Activated naive CD8-positive, alpha-beta T cell (primary cell): ENCODE measurements around the gene TIGD1.
A peak's percentile ranks its signal among the peaks of the same experiment; 100 is the strongest.

Source experiments
- H3K27ac Mint-ChIP-seq: one replicate; pipeline ENCODE4 v1.8.0; 2021; ENCODE audit warnings: mixed read lengths
- H3K27me3 Mint-ChIP-seq: one replicate; pipeline ENCODE4 v1.8.0; 2021; ENCODE audit warnings: mixed read lengths
- H3K36me3 Mint-ChIP-seq: one replicate; pipeline ENCODE4 v1.8.0; 2021; ENCODE audit warnings: mixed read lengths
- H3K4me1 Mint-ChIP-seq: one replicate; pipeline ENCODE4 v1.8.0; 2021; ENCODE audit warnings: low read depth, mixed read lengths
- H3K4me3 Mint-ChIP-seq: one replicate; pipeline ENCODE4 v1.8.0; 2021; ENCODE audit warnings: mild to moderate bottlenecking, mixed read lengths
- H3K9me3 Mint-ChIP-seq: one replicate; pipeline ENCODE4 v1.8.0; 2021; ENCODE audit warnings: low read depth, mixed read lengths

Gene TIGD1

DNA sequence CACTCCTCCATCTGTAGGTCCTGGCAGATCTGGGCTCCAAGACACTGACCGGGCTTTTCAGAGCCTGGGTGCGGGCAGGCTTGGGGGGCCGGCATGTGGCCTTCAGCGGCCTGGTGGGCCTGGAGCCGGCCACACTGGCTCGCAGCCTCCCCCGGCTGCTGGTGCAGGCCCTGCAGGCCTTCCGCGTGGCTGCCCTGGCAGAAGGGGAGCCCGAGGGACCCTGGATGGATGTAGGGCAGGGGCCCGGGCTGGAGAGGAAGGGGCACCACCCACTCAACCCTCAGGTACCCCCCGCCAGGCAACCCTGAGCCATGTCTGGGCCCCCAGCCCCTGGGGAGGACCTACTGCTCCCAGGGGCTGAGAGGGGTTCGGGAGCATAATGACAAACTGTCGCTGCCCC, 25.2 kb downstream of the TIGD1 start:
- H3K4me1 Mint-ChIP-seq: peaks cover 19% of the 10 kb centered on the region
- H3K4me3 Mint-ChIP-seq: no peak overlapping the region
- H3K36me3 Mint-ChIP-seq: no peaks in the 10 kb centered on the region
- no peak overlapping the region for H3K27ac Mint-ChIP-seq
- H3K9me3 Mint-ChIP-seq: no peaks in the 10 kb centered on the region
- peaks cover 6% of the 10 kb centered on the region for H3K27me3 Mint-ChIP-seq

DNA sequence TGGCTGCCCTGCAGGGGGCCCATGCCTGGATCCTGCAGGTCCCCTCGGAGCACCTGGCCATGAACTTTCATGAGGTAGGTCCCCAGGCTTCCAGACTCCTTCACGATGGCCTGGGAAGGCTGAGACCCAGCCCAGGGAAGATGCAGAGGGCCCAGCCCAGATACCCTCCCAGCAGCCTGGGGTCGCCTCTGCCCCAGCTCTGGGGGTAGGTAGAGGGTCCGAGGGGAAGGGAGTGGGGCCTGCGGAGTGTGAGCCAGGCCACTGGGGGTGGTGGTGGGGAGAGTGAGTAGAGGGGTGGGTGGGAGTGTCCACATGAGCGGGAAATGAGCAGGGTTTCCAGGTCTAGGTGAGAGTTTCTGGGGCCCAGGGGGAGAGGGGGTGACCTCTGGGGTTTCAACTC, 25.6 kb downstream of the TIGD1 start:
- no peaks in the 10 kb centered on the region for H3K36me3 Mint-ChIP-seq
- no peaks in the 10 kb centered on the region for H3K9me3 Mint-ChIP-seq
- H3K4me1 Mint-ChIP-seq: peaks cover 19% of the 10 kb centered on the region
- peak overlapping the region; percentile 27 for H3K4me3 Mint-ChIP-seq
- H3K27me3 Mint-ChIP-seq: peaks cover 6% of the 10 kb centered on the region
- no peak overlapping the region for H3K27ac Mint-ChIP-seq

DNA sequence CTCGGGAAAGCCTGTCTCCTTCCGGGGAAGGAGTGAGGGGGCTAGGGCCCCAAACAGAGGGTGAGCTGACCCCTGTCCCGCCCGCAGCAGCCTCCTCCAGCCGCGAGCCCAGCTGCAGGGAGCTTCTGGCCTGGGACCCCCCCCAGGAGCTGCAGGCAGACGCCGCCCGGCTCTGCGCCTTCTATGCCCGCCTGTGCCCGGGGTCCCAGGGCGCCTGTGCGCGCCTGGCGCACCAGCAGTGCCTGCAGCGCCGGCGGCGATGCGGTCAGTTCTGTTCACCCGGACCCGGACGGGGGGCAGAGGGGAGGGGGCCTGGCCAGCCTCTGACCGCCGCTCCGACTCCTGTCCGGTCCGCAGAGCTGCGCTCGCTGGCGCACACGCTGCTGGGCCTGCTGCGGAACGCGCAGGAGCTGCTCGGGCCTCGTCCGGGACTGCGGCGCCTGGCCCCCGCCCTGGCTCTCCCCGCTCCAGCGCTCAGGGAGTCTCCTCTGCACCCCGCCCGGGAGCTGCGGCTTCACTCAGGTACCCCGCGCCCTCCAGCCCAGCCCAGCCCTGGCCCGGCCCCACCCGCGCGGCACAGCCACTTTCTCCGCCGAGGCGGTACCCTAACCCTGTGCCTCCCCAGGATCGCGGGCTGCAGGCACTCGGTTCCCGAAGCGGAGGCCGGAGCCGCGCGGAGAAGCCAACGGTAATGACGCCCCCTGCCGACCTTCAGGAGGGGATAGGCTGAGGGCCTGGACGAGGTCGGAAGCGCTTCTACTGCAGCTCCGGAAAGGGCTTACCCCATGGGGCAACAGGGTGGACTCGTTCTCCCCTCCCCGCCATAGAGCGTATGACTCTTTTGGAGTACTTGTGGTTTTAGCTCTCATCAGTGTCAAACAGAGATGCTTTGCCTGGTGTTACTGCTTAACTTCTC, 26.4 kb downstream of the TIGD1 start:
- no peaks in the 10 kb centered on the region for H3K9me3 Mint-ChIP-seq
- H3K36me3 Mint-ChIP-seq: no peaks in the 10 kb centered on the region
- H3K27me3 Mint-ChIP-seq: peaks cover 12% of the 10 kb centered on the region
- peak overlapping the region; percentile 27 for H3K4me3 Mint-ChIP-seq
- H3K27ac Mint-ChIP-seq: no peak overlapping the region
- H3K4me1 Mint-ChIP-seq: peaks cover 15% of the 10 kb centered on the region

DNA sequence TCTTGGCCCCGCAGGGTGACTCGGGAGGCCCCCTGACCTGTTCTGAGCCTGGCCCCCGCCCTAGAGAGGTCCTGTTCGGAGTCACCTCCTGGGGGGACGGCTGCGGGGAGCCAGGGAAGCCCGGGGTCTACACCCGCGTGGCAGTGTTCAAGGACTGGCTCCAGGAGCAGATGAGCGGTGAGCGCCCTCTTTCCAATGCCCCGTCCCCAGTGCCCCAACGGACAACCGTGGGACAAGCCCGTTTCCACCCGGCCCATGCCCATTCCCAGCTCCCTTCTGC, 27.0 kb downstream of the TIGD1 start:
- no peaks in the 10 kb centered on the region for H3K36me3 Mint-ChIP-seq
- no peaks in the 10 kb centered on the region for H3K9me3 Mint-ChIP-seq
- peaks cover 9% of the 10 kb centered on the region for H3K4me1 Mint-ChIP-seq
- H3K27me3 Mint-ChIP-seq: peaks cover 14% of the 10 kb centered on the region
- peak overlapping the region; percentile 64 for H3K4me3 Mint-ChIP-seq
- no peak overlapping the region for H3K27ac Mint-ChIP-seq

DNA sequence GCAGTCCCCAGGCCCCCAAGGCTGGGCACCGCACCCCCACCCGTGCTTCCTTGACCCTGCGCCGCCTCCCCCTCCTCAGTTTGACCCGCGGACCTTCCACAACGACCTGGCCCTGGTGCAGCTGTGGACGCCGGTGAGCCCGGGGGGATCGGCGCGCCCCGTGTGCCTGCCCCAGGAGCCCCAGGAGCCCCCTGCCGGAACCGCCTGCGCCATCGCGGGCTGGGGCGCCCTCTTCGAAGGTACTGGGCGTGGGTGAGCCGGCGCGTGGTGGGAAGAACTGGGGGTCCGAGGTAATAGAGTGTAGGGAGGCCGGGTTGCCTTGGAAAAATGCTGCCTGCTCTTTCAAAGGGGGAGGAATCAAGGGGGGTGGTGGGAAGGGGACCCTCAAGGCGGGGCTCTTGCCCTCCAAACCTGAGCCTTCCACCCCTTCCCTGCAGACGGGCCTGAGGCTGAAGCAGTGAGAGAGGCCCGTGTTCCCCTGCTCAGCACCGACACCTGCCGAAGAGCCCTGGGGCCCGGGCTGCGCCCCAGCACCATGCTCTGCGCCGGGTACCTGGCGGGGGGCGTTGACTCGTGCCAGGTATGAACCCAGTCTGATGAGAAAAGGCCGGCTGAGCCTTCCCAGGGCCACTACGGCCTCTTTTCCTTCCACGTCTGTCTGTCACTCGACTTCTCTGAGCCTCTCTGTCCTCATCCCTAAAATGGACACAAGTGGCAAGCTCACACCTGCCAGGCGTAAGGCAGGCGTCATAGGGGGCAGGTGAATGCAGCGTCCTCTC, 27.5 kb downstream of the TIGD1 start:
- peaks cover 12% of the 10 kb centered on the region for H3K27me3 Mint-ChIP-seq
- H3K9me3 Mint-ChIP-seq: no peaks in the 10 kb centered on the region
- no peaks in the 10 kb centered on the region for H3K36me3 Mint-ChIP-seq
- H3K27ac Mint-ChIP-seq: no peak overlapping the region
- H3K4me3 Mint-ChIP-seq: peak overlapping the region; percentile 64
- peaks cover 8% of the 10 kb centered on the region for H3K4me1 Mint-ChIP-seq

DNA sequence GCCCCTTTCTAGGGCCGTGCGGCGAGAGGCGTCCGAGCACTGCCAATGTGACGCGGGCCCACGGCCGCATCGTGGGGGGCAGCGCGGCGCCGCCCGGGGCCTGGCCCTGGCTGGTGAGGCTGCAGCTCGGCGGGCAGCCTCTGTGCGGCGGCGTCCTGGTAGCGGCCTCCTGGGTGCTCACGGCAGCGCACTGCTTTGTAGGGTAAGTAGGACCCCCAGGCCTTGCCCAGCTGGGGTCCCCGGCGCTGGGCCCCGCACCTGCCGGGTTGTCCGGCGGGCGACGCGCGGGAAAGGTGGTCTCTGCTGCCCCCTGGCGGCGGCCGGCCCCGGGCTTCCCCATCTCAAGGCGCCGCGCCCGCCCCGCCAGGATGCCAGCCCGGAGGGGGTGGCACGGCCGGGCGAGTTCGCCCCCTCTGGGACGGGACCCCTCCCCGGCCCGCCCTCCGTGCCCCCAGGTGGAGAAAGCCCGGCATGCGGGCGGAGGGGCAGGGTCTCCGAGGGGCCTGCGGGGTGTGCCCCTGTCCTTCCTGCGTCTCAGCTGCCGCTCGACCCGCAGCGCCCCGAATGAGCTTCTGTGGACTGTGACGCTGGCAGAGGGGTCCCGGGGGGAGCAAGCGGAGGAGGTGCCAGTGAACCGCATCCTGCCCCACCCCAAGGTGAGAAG, 28.3 kb downstream of the TIGD1 start:
- Mint-ChIP-seq H3K36me3 (no peaks in the 10 kb centered on the region), H3K4me3 (no peak overlapping the region), H3K27ac (no peak overlapping the region), H3K27me3 (peaks cover 12% of the 10 kb centered on the region), H3K4me1 (peaks cover 8% of the 10 kb centered on the region), H3K9me3 (no peaks in the 10 kb centered on the region)

DNA sequence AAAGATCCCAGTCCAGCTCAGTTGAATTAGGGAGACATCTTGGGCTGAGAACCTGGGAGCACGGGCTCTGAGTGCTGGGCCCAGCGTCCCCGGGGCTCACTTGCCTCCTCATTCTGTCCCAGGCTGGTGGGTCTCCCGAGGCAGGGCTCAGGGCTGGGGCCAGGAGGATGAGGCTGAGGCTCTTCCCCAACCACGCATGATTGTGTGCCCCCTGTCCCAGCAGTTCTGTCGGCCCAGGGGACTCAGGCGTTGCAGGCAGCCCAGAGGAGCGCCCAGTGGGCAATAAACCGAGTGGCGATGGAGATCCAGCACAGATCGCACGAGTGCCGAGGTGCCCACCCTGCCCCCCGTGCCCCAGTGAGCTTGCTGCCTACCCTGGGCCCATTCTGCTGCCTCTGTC, 29.3 kb downstream of the TIGD1 start:
- no peaks in the 10 kb centered on the region for H3K9me3 Mint-ChIP-seq
- peaks cover 12% of the 10 kb centered on the region for H3K27me3 Mint-ChIP-seq
- H3K27ac Mint-ChIP-seq: no peak overlapping the region
- H3K4me3 Mint-ChIP-seq: peak overlapping the region; percentile 80
- H3K36me3 Mint-ChIP-seq: no peaks in the 10 kb centered on the region
- peaks cover 8% of the 10 kb centered on the region for H3K4me1 Mint-ChIP-seq

DNA sequence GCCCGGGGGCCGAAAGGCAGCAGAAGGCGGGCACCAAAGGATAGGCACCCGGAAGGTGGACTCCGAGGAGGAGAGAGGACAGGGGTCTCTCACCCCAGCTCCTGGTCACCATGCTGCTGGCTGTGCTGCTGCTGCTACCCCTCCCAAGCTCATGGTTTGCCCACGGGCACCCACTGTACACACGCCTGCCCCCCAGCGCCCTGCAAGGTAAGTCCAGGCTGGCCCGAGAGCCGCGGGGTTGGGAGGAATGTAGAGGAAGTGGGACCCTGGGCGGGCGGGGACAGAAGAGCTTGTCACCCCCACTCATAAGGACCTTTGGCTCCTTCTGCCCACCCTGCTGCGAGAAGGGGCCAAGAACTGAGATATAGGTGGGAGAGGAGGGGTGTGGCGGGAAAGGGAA, 29.9 kb downstream of the TIGD1 start:
- peaks cover 12% of the 10 kb centered on the region for H3K27me3 Mint-ChIP-seq
- H3K36me3 Mint-ChIP-seq: no peaks in the 10 kb centered on the region
- H3K27ac Mint-ChIP-seq: no peak overlapping the region
- peaks cover 8% of the 10 kb centered on the region for H3K4me1 Mint-ChIP-seq
- H3K9me3 Mint-ChIP-seq: no peaks in the 10 kb centered on the region
- no peak overlapping the region for H3K4me3 Mint-ChIP-seq

DNA sequence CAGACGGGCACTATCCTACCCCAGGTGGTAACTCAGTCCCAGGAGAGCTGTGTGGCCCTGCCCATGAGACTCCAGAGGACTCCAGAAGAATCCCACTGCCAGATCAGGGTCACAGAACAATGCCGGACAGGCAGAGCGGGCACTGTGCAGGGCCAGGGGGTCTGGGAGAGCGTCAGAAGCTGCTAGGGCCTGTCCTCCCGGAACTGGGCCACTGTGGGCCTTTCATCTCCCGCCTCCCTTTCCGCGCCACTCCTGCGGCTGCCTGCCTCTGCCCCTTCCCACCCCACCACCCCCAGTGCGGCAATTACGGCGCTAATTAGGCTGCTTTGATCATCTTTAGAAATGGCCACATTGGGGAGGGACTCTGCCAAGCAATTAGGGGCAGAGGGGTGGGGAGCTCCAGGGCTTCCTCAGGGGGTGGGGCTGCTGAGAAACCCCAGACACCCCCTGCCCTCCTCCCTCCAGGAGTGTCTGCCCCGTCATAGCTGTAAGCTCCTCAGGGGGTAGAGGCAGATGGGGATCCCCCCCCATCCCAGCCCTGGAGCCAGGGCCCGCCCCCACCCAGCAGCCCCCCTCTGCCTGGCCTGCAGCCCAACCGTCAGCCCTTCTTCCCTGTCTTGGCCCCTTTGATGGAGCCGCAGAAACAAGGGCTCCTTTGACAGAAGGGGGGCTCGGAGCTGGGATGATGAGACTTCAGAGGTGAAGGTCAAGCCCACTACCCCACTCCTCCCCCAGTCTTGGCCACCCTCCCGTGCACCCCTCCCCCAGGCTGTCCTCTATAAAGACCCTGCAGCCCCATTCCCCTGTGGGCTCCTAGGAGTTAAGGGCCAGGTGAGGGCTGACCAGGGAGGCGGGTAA, 30.5 kb downstream of the TIGD1 start, which contains the start of gene PRSS56:
Gene PRSS56, plus strand, starts transcription at position 808 of the 858 bp plus-strand sequence. CDS start 211 bp downstream, outside the sequence.
- H3K4me3 Mint-ChIP-seq: no peak within 1 kb of the TSS
- no peaks in the 10 kb centered on the region for H3K9me3 Mint-ChIP-seq
- peaks cover 12% of the 10 kb centered on the region for H3K27me3 Mint-ChIP-seq

DNA sequence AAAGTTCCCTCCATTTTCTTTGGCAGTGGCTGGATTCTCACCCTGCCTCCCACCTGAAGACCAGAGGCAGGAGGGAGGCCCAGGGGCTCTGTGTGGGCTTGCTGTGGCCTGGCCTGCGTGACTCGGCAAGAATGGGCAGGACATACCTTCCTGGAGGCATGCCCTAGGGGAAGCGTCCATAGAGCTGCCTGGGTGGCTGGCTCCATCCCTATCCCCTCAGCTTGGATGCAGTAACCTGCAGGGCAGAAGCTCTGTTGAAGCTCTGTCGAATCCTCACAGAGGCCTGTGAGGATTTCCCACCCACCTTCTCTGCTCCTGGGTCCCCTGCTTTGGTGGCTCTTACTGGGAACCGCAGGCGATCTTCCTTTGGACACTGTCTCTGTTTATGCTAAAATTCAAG, 31.5 kb downstream of the TIGD1 start:
- peaks cover 10% of the 10 kb centered on the region for H3K27me3 Mint-ChIP-seq
- H3K36me3 Mint-ChIP-seq: no peaks in the 10 kb centered on the region
- H3K9me3 Mint-ChIP-seq: no peaks in the 10 kb centered on the region
- no peak overlapping the region for H3K4me3 Mint-ChIP-seq
- H3K4me1 Mint-ChIP-seq: peaks cover 6% of the 10 kb centered on the region
- H3K27ac Mint-ChIP-seq: no peak overlapping the region

More for the DNA sequence above, 30.5 kb downstream of the TIGD1 start, which contains the start of gene PRSS56:
- H3K36me3 Mint-ChIP-seq: no peaks in the 10 kb centered on the region
- H3K27ac Mint-ChIP-seq: no peak within 1 kb of the TSS
- peaks cover 8% of the 10 kb centered on the region for H3K4me1 Mint-ChIP-seq

DNA sequence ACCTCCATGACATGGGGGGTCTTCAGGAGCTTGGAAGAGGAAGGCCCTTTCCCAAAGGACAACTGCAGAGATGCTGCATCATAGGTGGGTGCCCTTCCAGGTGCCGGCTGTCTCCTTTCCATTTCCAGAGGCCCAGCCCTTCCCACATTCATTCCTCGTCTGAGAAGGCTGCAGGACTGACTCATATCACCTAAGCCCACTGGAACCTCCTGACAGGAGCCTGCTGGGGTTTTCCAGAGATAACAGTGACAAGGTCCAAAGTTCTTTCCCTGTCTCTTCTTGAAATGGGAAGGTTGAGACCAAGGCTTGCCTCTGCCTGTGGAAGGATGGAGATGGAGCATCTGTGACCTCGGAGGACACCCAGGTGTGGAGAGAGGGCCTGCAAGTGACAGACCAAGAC, 33.8 kb downstream of the TIGD1 start:
- H3K36me3 Mint-ChIP-seq: no peaks in the 10 kb centered on the region
- H3K4me3 Mint-ChIP-seq: no peak overlapping the region
- H3K9me3 Mint-ChIP-seq: no peaks in the 10 kb centered on the region
- H3K27me3 Mint-ChIP-seq: peaks cover 10% of the 10 kb centered on the region
- H3K4me1 Mint-ChIP-seq: peaks cover 2% of the 10 kb centered on the region
- H3K27ac Mint-ChIP-seq: no peak overlapping the region

DNA sequence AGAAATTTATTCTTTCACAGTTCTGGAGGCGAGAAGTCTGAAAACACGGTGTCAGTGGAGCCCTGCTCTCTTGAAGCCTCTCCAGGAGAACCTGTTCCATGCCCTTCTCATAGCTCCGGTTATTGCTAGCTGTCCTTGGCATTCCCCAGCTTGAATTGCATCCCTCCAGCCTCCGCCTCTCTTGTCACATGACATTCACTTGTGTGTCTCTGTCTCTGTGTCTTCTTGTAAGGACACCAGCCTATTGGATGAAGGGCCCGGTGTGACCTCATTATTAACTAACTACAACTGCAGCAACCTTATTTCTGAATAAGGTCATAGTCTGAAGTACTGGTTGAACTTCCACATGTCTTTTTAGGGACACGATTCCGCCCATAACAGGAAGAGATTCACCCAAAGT, 34.7 kb downstream of the TIGD1 start:
- H3K4me3 Mint-ChIP-seq: no peak overlapping the region
- H3K27ac Mint-ChIP-seq: no peak overlapping the region
- H3K36me3 Mint-ChIP-seq: no peaks in the 10 kb centered on the region
- H3K4me1 Mint-ChIP-seq: no peaks in the 10 kb centered on the region
- no peaks in the 10 kb centered on the region for H3K9me3 Mint-ChIP-seq
- H3K27me3 Mint-ChIP-seq: peaks cover 8% of the 10 kb centered on the region

DNA sequence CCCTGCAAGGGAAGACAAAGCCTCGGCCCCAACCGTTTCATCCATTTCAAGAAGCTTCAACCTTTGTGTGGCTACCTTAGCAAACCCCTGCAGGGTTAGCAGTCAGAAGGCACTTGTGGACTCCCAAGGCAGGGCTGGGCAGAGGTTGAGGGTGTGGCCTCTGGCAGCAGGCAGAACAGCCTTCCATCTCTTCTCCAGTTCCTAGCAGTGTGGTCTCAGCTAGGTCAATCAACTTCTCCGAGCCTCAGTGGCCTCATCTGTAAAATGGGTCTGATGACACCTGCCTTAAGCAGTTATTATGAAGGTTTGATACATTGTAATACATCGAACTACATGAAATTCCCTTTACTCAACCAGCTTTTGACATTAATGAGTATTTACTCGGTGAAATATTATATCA, 37.0 kb downstream of the TIGD1 start:
- Mint-ChIP-seq H3K27me3 (no peaks in the 10 kb centered on the region), H3K27ac (no peak overlapping the region), H3K9me3 (no peaks in the 10 kb centered on the region), H3K4me3 (no peak overlapping the region), H3K4me1 (no peaks in the 10 kb centered on the region), H3K36me3 (no peaks in the 10 kb centered on the region)

DNA sequence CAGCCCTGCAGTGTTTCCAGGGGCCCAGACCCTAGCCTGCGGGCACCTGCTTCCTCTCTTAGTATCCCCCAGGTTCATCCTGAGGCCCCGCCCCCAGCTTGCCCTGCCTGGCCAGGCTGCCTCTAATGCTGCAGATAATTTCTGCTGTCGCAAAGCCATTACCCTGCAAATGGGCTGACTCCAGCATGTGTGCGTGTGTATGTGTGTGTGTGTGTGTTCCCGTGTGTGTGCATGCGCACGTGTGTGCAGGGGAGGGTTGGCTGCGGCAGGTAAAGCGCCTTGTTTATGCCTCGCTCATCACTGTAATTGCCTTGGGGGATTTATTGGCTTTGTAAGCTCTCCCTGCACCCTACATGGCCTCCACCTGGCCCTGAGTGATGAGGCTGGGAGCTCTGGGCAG, 37.8 kb downstream of the TIGD1 start:
- no peak overlapping the region for H3K4me3 Mint-ChIP-seq
- H3K27me3 Mint-ChIP-seq: no peaks in the 10 kb centered on the region
- no peaks in the 10 kb centered on the region for H3K9me3 Mint-ChIP-seq
- no peaks in the 10 kb centered on the region for H3K4me1 Mint-ChIP-seq
- H3K27ac Mint-ChIP-seq: no peak overlapping the region
- H3K36me3 Mint-ChIP-seq: no peaks in the 10 kb centered on the region
